Ishikawa (cell line): Measurements from ENCODE around the gene CHGA.

Experiments used
- CEBPB ChIP-seq: IDR thresholded peaks from 2 replicates; pipeline ENCODE4 v1.6.1; 2012
- CREB1 ChIP-seq: IDR thresholded peaks from 2 replicates; pipeline ENCODE4 v1.6.1; 2012; ENCODE audit warnings: low read depth
- EGR1 ChIP-seq: IDR thresholded peaks from 2 replicates; pipeline ENCODE4 v1.6.1; 2012
- EP300 ChIP-seq: IDR thresholded peaks from 2 replicates; pipeline ENCODE4 v1.6.1; 2012; ENCODE audit warnings: borderline replicate concordance
- FOXM1 ChIP-seq: IDR thresholded peaks from 2 replicates; pipeline ENCODE4 v1.6.1; 2012; ENCODE audit warnings: low read depth, borderline replicate concordance
- MAX ChIP-seq: IDR thresholded peaks from 2 replicates; pipeline ENCODE4 v1.6.1; 2012
- NFIC ChIP-seq: IDR thresholded peaks from 2 replicates; pipeline ENCODE4 v1.6.1; 2012
- RAD21 ChIP-seq: IDR thresholded peaks from 2 replicates; pipeline ENCODE4 v1.6.1; 2012; ENCODE audit warnings: low read depth
- TAF1 ChIP-seq: IDR thresholded peaks from 2 replicates; pipeline ENCODE4 v1.6.1; 2012; ENCODE audit warnings: low read depth, mild to moderate bottlenecking
- TCF12 ChIP-seq: IDR thresholded peaks from 2 replicates; pipeline ENCODE4 v1.6.1; 2012; ENCODE audit warnings: low read depth
- TEAD4 ChIP-seq: IDR thresholded peaks from 2 replicates; pipeline ENCODE4 v1.6.1; 2012
- YY1 ChIP-seq: IDR thresholded peaks from 2 replicates; pipeline ENCODE4 v1.6.1; 2012; ENCODE audit warnings: low read depth
- ZBTB7A ChIP-seq: IDR thresholded peaks from 2 replicates; pipeline ENCODE4 v1.6.1; 2012; ENCODE audit warnings: low read depth
- TF ChIP-seq, protein P1 (sequence below): IDR thresholded peaks from 2 replicates; pipeline ENCODE4 v1.6.1; 2012
- TF ChIP-seq, protein P2 (sequence below): IDR thresholded peaks from 2 replicates; pipeline ENCODE4 v1.6.1; 2012; ENCODE audit warnings: low read depth, mild to moderate bottlenecking

CHGA gene

DNA sequence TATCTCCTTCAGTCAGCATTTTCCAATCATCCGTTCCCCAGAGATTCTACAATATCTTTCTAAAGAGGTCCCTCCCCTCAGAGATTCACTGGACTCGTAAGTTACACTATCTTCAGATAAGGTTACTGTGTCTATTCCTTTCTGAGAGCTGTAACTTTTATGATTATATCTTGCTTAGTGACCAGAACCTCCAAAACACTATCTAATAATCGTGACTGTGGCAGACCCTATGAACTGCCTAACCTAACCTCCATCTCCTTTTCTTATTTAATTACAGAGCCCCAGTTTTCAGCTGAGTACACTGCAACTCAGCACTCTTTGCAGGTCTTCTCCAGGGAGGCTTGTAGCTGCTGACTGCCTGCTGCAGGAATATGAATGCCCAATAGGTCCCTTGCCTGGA, 38.5 kb upstream of the CHGA start:
- TF ChIP-seq, protein P1, sequence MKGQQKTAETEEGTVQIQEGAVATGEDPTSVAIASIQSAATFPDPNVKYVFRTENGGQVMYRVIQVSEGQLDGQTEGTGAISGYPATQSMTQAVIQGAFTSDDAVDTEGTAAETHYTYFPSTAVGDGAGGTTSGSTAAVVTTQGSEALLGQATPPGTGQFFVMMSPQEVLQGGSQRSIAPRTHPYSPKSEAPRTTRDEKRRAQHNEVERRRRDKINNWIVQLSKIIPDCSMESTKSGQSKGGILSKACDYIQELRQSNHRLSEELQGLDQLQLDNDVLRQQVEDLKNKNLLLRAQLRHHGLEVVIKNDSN: no peak
- TF ChIP-seq RAD21: no peak
- TF ChIP-seq TAF1: no peak
- no peak for TF ChIP-seq CEBPB

DNA sequence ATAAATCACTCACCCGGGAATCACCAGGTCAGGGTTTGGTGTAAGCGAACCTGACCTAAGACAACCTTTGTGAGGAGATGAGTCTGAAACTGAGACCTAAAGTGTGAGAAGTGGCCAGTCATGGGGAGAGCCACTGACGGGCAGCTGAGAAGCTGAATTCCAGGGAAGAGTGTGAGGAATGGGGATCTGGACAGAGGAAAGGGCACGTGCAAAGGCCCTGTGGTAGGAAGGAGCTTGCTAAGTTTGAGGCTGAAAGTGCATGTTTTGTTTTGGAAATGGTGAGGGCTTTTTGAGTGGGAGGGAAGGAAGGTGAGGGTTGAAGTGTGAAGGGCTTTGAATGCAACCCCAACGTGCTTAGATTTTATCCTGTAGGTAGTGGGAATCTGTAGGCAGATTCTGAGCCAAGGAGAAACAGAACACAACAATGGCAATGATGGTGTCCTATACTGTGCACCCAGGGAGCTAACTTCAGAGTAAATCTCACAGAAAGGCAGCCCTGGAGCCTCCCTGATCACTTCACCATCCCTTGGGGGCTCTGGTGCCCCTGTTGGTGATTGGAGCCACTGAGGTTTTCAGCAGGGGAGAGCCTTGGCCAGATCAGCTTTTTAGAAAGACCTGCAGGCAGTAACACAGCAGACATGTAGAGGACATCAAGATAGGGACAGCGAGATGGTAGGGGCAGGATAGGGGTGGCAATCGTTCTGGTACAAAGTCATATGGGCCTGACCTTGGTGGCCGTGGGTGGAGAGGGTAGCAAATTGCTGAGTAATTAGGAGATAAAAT, 37.5 kb upstream of the CHGA start:
- no peak for TF ChIP-seq FOXM1
- no peak for TF ChIP-seq NFIC
- TF ChIP-seq, protein P1: no peak
- no peak for TF ChIP-seq RAD21
- no peak for TF ChIP-seq TCF12
- TF ChIP-seq EGR1: no peak
- no peak for TF ChIP-seq CEBPB
- no peak for TF ChIP-seq ZBTB7A
- TF ChIP-seq TAF1: no peak
- TF ChIP-seq, protein P2, sequence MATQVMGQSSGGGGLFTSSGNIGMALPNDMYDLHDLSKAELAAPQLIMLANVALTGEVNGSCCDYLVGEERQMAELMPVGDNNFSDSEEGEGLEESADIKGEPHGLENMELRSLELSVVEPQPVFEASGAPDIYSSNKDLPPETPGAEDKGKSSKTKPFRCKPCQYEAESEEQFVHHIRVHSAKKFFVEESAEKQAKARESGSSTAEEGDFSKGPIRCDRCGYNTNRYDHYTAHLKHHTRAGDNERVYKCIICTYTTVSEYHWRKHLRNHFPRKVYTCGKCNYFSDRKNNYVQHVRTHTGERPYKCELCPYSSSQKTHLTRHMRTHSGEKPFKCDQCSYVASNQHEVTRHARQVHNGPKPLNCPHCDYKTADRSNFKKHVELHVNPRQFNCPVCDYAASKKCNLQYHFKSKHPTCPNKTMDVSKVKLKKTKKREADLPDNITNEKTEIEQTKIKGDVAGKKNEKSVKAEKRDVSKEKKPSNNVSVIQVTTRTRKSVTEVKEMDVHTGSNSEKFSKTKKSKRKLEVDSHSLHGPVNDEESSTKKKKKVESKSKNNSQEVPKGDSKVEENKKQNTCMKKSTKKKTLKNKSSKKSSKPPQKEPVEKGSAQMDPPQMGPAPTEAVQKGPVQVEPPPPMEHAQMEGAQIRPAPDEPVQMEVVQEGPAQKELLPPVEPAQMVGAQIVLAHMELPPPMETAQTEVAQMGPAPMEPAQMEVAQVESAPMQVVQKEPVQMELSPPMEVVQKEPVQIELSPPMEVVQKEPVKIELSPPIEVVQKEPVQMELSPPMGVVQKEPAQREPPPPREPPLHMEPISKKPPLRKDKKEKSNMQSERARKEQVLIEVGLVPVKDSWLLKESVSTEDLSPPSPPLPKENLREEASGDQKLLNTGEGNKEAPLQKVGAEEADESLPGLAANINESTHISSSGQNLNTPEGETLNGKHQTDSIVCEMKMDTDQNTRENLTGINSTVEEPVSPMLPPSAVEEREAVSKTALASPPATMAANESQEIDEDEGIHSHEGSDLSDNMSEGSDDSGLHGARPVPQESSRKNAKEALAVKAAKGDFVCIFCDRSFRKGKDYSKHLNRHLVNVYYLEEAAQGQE: no peak
- no peak for TF ChIP-seq YY1
- TF ChIP-seq TEAD4: no peak
- TF ChIP-seq CREB1: no peak
- TF ChIP-seq MAX: no peak
- TF ChIP-seq EP300: no peak

- TF ChIP-seq CEBPB (no peak), TEAD4 (no peak), TAF1 (no peak), CREB1 (no peak)
Measured at GRCh38 chr14:92886337-92886736, 36.6 kb upstream of the CHGA start.

- no peak for TF ChIP-seq EGR1
- TF ChIP-seq FOXM1: no peak
- no peak for TF ChIP-seq ZBTB7A
- TF ChIP-seq CREB1: no peak
- no peak for TF ChIP-seq TCF12
- no peak for TF ChIP-seq YY1
- TF ChIP-seq CEBPB: no peak
- TF ChIP-seq, protein P1: no peak
- no peak for TF ChIP-seq RAD21
- TF ChIP-seq TEAD4: no peak
- TF ChIP-seq TAF1: no peak
- TF ChIP-seq, protein P2: no peak
- no peak for TF ChIP-seq EP300
- no peak for TF ChIP-seq NFIC
- TF ChIP-seq MAX: no peak
Measured at GRCh38 chr14:92887157-92887556, 35.8 kb upstream of the CHGA start.

GRCh38 chr14:92888896-92889295, 34.1 kb upstream of the CHGA start:
- TF ChIP-seq TEAD4 (no peak), TCF12 (no peak), EP300 (no peak), EGR1 (no peak), CREB1 (no peak), TAF1 (no peak), NFIC (no peak), CEBPB (no peak), RAD21 (no peak), FOXM1 (no peak), YY1 (no peak), MAX (no peak), ZBTB7A (no peak)
- TF ChIP-seq, protein P2: no peak
- TF ChIP-seq, protein P1: no peak
